HUES64 (cell line): Measurements from ENCODE around the gene EIF6.

ENCODE experiments used
- H3K27ac ChIP-seq: 2 replicates; pipeline ENCODE4 v1.7.0; 2013; ENCODE audit warnings: low read depth, low read length, inconsistent platforms
- H3K27me3 ChIP-seq: 2 replicates; pipeline ENCODE4 v1.6.1; 2013; ENCODE audit warnings: mild to moderate bottlenecking, low read length; ENCODE audit not compliant: insufficient read depth
- H3K36me3 ChIP-seq: 2 replicates; pipeline ENCODE4 v1.6.1; 2013; ENCODE audit warnings: mild to moderate bottlenecking, low read length; ENCODE audit not compliant: insufficient read depth
- H3K4me1 ChIP-seq: 2 replicates; pipeline ENCODE4 v1.6.1; 2013; ENCODE audit warnings: mild to moderate bottlenecking, low read length, moderate library complexity; ENCODE audit not compliant: insufficient read depth
- H3K4me3 ChIP-seq: 2 replicates; pipeline ENCODE4 v1.5.1; 2013; ENCODE audit warnings: mild to moderate bottlenecking, low read length, moderate library complexity
- H3K9ac ChIP-seq: 2 replicates; pipeline ENCODE4 v1.6.1; 2013; ENCODE audit warnings: mild to moderate bottlenecking, low read depth, low read length
- H3K9me3 ChIP-seq: 2 replicates; pipeline ENCODE4 v1.6.1; 2013; ENCODE audit warnings: low read depth, low read length; ENCODE audit not compliant: insufficient read depth
- WGBS: fragments of 150-250, 120-280 bp; methylation state at CpG from one replicate; pipeline ENCODE4 v1.1.7; 2013; ENCODE audit warnings: missing lambda C conversion rate; 5-methylcytosine and 5-hydroxymethylcytosine counted together

EIF6 gene

DNA sequence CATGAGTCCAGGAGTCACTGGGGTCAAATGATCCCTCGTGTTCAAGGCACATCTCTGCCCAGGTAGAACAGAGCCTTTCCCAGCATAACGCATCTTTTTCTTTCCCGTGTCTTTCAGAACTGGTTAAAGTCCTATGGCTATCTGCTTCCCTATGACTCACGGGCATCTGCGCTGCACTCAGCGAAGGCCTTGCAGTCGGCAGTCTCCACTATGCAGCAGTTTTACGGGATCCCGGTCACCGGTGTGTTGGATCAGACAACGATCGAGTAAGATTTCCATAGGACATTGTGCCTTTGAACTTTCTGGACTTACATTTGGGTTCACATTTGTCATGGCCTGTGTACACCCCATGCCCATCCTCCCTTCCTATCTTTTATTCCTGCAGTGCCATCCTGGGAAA, 37.8 kb downstream of the EIF6 start:
- Histone ChIP-seq H3K9me3 (no peaks in the 10 kb centered on the region), H3K9ac (no peak overlapping the region), H3K36me3 (peaks cover 4% of the 10 kb centered on the region; the same call in 1 of the 2 replicates), H3K27ac (no peak overlapping the region), H3K4me3 (no peak overlapping the region), H3K4me1 (peaks cover 3% of the 10 kb centered on the region; the same call in 1 of the 2 replicates), H3K27me3 (no peaks in the 10 kb centered on the region)
- WGBS = 89% methylated on average over 12 of the region's 12 CpGs

DNA sequence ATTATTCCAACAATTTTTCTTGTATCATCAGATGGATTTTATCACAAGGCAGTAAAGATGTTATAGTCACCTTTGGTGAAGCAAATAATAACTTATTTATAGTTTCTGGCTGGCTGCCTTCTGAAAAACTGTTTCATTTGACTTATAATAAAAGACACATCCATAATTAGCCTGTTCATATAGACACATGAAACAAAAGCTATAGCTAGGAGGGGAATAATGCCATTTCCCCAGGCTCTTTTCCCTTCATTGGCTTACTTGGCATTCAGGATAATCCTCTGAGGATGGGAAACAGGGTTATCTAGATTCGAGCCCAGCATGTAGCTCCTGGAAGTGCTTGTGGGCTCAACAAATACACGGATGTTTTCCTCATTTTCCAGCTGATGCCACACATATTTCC, 40.6 kb downstream of the EIF6 start:
- no peak overlapping the region for H3K9ac ChIP-seq
- H3K27me3 ChIP-seq = no peaks in the 10 kb centered on the region
- H3K4me1 ChIP-seq = peaks cover 9% of the 10 kb centered on the region; the same call in 1 of the 2 replicates
- H3K36me3 ChIP-seq = no peaks in the 10 kb centered on the region
- no peaks in the 10 kb centered on the region for H3K9me3 ChIP-seq
- H3K4me3 ChIP-seq = no peak overlapping the region
- H3K27ac ChIP-seq = no peak overlapping the region
- WGBS = 89% methylated on average over 2 of the region's 2 CpGs

DNA sequence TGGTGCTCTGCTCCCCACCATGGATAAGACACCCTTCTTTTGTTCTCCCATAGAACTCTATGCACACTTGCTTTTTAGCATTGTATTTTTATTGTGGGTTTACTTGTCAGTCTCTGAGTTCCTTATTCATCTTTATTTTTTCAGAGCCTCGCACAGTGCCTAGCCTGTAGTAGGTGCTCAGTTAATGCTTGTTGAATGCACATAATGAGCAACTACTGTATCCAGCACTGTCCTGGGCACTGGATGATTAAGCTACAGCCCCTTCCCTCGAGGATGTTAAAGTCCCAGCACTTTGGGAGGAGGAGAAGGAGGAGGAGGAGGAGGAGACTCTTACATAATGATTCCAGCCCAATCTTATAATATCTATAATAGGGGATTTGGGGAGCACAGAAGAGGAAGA, 41.3 kb downstream of the EIF6 start:
- Histone ChIP-seq H3K9me3 (no peaks in the 10 kb centered on the region), H3K36me3 (no peaks in the 10 kb centered on the region), H3K27me3 (no peaks in the 10 kb centered on the region), H3K9ac (no peak overlapping the region), H3K4me3 (no peak overlapping the region), H3K27ac (no peak overlapping the region), H3K4me1 (peaks cover 9% of the 10 kb centered on the region; the same call in 1 of the 2 replicates)
- WGBS = 75% methylated on average over 2 of the region's 2 CpGs

DNA sequence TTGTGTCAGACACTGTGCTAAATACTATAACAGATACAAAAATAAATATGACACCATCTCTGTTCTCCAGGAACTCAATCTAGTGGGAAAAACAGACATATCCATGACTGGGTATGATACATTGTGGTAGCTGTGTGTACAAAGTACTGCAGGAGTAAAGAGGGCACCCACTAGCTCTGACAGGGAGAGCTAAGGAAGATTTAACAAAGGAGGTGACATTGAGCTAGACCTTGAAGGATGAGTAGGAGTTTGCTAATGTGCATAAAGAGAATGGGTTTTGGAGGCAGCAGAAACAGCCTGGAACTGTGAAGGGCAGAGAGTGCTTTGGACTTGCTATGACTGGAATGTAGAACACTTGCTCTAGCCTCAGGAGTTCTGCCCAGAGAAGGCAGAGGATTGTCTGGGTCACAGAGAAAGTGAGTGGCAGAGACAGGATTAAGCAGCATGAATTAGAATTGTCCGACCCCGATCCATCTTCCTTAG, 43.7 kb downstream of the EIF6 start:
- 88% methylated on average over 2 of the region's 2 CpGs for WGBS
- H3K4me1 ChIP-seq = peaks cover 9% of the 10 kb centered on the region; the same call in 1 of the 2 replicates
- H3K9me3 ChIP-seq = no peaks in the 10 kb centered on the region
- no peak overlapping the region for H3K4me3 ChIP-seq
- no peaks in the 10 kb centered on the region for H3K36me3 ChIP-seq
- H3K9ac ChIP-seq = no peak overlapping the region
- H3K27ac ChIP-seq = no peak overlapping the region
- no peaks in the 10 kb centered on the region for H3K27me3 ChIP-seq

DNA sequence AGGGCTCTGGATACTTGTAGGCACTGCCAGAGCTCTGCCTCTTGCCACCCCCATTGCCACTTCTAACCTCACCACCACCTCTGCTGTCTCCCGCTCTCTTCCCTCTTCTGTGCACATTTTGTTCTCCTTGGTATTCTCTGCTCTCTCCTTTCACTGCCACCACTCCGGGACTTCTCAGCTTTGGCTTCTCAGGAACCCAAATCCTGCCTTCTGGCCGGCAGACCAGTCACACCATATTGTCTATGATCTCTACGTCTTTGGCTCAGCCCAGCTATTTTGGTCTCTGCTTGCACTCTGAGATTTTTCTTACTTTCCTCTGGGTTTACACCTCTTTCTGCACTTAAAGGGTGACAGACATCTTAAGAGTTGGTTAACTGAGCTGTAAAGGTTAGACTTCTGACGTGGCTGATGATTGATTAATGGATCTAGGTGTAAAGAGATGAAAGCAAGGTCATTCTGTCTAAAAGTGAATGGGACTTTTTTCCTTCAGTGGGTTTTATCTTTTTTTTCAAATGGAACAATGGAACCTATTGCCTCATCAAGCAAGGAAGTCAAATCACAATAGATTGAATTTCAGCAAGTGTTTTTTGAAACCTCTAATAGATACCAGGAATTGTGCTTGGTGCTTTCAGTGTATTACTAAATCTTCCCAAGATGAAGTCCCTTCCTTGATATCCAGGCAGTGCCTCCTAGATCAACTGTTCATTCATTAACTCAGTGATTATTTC, 44.3 kb downstream of the EIF6 start:
- no peaks in the 10 kb centered on the region for H3K27me3 ChIP-seq
- 80% methylated on average over 5 of the region's 5 CpGs for WGBS
- no peak overlapping the region for H3K9ac ChIP-seq
- no peaks in the 10 kb centered on the region for H3K36me3 ChIP-seq
- H3K4me3 ChIP-seq = no peak overlapping the region
- H3K9me3 ChIP-seq = no peaks in the 10 kb centered on the region
- peaks cover 9% of the 10 kb centered on the region; the same call in 1 of the 2 replicates for H3K4me1 ChIP-seq
- no peak overlapping the region for H3K27ac ChIP-seq

DNA sequence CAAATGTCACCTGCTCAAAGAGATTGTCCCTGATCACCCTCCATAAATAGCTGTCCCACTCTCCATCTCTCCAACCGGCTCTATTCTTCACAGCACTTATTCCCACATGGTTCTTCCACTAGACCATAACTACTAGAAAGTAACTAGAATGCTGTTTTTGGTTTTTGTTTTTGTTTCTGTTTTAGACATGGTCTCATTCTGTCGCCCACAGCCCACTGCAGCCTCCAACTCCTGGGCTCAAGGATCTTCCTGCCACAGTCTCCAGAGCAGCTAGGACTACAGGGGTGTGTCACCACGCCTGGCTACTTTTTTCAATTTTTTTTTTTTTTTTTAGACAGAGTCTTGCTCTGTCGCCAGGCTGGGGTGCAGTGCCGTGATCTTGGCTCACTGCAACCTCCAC, 45.8 kb downstream of the EIF6 start:
- WGBS = 95% methylated on average over 5 of the region's 5 CpGs
- Histone ChIP-seq H3K27ac (no peak overlapping the region), H3K36me3 (no peaks in the 10 kb centered on the region), H3K9ac (no peak overlapping the region), H3K4me3 (no peak overlapping the region), H3K4me1 (peaks cover 9% of the 10 kb centered on the region; the same call in 1 of the 2 replicates), H3K27me3 (no peaks in the 10 kb centered on the region), H3K9me3 (no peaks in the 10 kb centered on the region)

DNA sequence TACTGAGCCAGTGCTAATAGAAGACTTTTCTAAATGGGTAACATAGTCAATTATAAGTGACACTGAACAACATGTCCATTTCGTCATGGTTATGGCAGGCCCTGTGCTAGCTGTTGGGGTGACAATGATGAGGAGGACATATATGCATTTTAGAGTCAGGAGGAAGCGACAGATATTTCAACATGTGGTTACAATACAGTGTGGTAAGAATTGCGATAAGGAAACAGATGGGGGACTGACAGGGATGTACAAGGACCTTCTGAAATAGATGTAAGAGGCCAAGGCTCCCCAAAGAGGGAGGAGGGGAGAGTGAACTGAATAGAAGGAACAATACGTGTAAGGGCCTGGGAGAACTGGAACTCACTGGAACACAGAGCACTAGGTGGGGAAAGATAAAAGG, 46.4 kb downstream of the EIF6 start:
- H3K4me3 ChIP-seq = no peak overlapping the region
- no peak overlapping the region for H3K27ac ChIP-seq
- H3K27me3 ChIP-seq = no peaks in the 10 kb centered on the region
- H3K9me3 ChIP-seq = no peaks in the 10 kb centered on the region
- WGBS = 92% methylated on average over 4 of the region's 4 CpGs
- H3K9ac ChIP-seq = no peak overlapping the region
- H3K36me3 ChIP-seq = no peaks in the 10 kb centered on the region
- peaks cover 9% of the 10 kb centered on the region; the same call in 1 of the 2 replicates for H3K4me1 ChIP-seq

DNA sequence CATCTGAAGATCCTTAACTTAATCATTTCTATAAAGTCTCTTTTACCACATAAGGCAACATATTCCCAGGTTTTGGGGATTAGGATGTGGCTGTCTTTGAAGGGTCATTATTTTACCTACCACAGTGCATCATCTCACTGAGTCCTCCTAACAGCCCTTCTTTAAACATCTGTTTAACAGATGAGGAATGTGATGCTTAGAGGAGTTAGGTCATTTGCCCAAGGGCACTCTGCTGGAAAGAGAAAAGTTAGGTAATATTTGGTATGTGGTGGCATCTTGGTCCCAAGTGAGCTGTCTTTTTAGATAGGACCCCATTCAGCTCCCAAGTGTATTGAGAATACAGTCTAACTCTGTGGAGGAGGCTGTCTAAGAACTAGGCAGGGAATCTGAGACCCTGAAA, 47.1 kb downstream of the EIF6 start:
- H3K27me3 ChIP-seq = no peaks in the 10 kb centered on the region
- H3K9ac ChIP-seq = no peak overlapping the region
- H3K9me3 ChIP-seq = no peaks in the 10 kb centered on the region
- H3K36me3 ChIP-seq = no peaks in the 10 kb centered on the region
- H3K27ac ChIP-seq = no peak overlapping the region
- peaks cover 9% of the 10 kb centered on the region; the same call in 1 of the 2 replicates for H3K4me1 ChIP-seq
- no peak overlapping the region for H3K4me3 ChIP-seq

DNA sequence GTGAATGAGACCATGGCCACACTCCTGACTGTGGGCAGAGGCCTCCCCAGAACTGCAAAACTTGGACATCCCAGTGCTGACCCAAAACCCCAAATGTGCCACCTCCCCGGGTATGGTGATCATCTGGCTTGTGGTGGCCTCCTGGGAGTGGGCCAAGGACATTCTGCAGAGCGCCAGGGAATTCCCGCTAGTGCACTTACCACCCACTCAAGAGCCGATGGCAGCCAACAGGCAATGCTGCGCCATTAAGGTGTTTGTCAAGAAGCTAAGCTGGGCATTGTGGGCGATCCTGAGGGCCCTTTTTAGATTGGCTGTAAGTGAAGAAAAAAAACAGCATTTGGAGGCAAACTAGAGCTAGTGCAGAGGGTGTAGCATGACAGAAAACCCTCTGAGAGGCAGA, 48.7 kb downstream of the EIF6 start:
- H3K9me3 ChIP-seq = no peaks in the 10 kb centered on the region
- no peak overlapping the region for H3K27ac ChIP-seq
- H3K9ac ChIP-seq = no peak overlapping the region
- no peaks in the 10 kb centered on the region for H3K36me3 ChIP-seq
- peaks cover 8% of the 10 kb centered on the region; the same call in 1 of the 2 replicates for H3K4me1 ChIP-seq
- no peak overlapping the region for H3K4me3 ChIP-seq
- 95% methylated on average over 6 of the region's 6 CpGs for whole genome bisulfite sequencing
- H3K27me3 ChIP-seq = no peaks in the 10 kb centered on the region

DNA sequence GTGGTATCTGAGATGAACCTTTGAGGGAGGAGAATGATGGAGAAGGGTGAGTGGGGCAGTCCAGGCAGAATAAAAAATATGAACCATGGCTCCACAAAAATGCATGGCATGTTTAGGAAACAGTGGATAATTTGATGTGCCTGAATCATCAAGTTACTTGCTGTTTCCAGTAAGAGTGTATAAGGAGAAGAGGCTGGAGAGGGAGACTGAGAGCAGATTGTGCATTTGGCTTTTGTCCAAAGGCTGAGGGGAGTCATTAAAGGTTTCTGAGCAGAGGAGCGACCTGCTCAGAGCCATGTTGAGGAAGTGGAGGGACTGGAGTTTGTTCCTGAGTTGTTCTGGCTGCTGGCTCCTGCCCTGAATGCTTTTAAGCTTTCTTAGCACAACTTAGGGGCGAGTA, 52.0 kb downstream of the EIF6 start:
- H3K27ac ChIP-seq = no peak overlapping the region
- 0 out of 2 replicates have a peak, but pooled peaks cover 2% of the 10 kb centered on the region for H3K4me1 ChIP-seq
- H3K27me3 ChIP-seq = peaks cover 7% of the 10 kb centered on the region; the same call in 1 of the 2 replicates
- no peak overlapping the region for H3K4me3 ChIP-seq
- H3K36me3 ChIP-seq = no peaks in the 10 kb centered on the region
- no peaks in the 10 kb centered on the region for H3K9me3 ChIP-seq
- WGBS = 85% methylated on average over 2 of the region's 2 CpGs
- H3K9ac ChIP-seq = no peak overlapping the region
